Transverse colon (tissue), 4 donors: ENCODE results near the gene DENND2D. TPM values are rescaled to one million over a fixed set of nuclear protein-coding genes. Genes with fewer than 3 reads are reported as not detected.

Experiments used
- DNase-seq: peaks from one replicate; pipeline ENCODE4 v3.0.0-alpha.2; 2019
- H3K27ac ChIP-seq, 4 donors: fragments of 200-600 bp; sonication (generic); 2 replicates each; pipeline ENCODE4 v1.5.1; 2016 to 2018; ENCODE audit warnings: inconsistent platforms in 4 of 4
- H3K27me3 ChIP-seq: fragments of 200-600 bp; sonication (generic); 2 replicates; pipeline ENCODE4 v1.5.1; 2017; ENCODE audit warnings: inconsistent platforms
- H3K36me3 ChIP-seq, 4 donors: fragments of 200-600 bp; sonication (generic); 2 replicates each; pipeline ENCODE4 v1.5.1; 2017 to 2019; ENCODE audit warnings: inconsistent platforms in 4 of 4
- H3K4me1 ChIP-seq, 4 donors: fragments of 200-600 bp; sonication (generic); 2 replicates each; pipeline ENCODE4 v1.5.1; 2017 to 2020; ENCODE audit warnings: inconsistent platforms in 4 of 4
- H3K4me3 ChIP-seq, 4 donors: fragments of 200-600 bp; sonication (generic); 1 replicate in 1 of 4; 2 replicates in 3 of 4; pipeline versions ENCODE4 v1.5.1 to v1.6.1; 2017 to 2019; ENCODE audit warnings: inconsistent platforms in 4 of 4
- H3K9me3 ChIP-seq, 2 donors: fragments of 200-600 bp; sonication (generic); 2 replicates each; pipeline ENCODE4 v1.5.1; 2017 to 2019; ENCODE audit warnings: inconsistent platforms in 2 of 2
- EP300 ChIP-seq: sonication (generic); formaldehyde crosslinking; IDR thresholded peaks from one replicate; pipeline ENCODE4 v1.6.1; 2017; ENCODE audit warnings: antibody characterized with exemption, low read depth
- POLR2A ChIP-seq: fragments of 450-650 bp; IDR thresholded peaks from one replicate; pipeline ENCODE4 v1.6.1; 2016; ENCODE audit warnings: antibody characterized with exemption, mild to moderate bottlenecking, moderate library complexity
- POLR2AphosphoS5 ChIP-seq, 3 donors: sonication (generic); formaldehyde crosslinking; IDR thresholded peaks; one replicate each; pipeline ENCODE4 v1.6.1; 2016; ENCODE audit warnings: antibody characterized with exemption in 3 of 3
- WGBS, 2 donors: methylation state at CpG; one replicate each; pipeline ENCODE4 v1.1.5; 2018; ENCODE audit warnings: low coverage in 1 of 2; 5-methylcytosine and 5-hydroxymethylcytosine counted together
- in situ Hi-C, 4 donors: fragments of 200-750 bp; cut with MboI; loops; one replicate each; pipeline versions ENCODE4 v1.15.0 to v1.15.1; 2017; ENCODE audit warnings: low sequenced_read_pairs in 3 of 4, low pct_ligation_motif_present in 1 of 4, low pct_unique_long_range_greater_than_20kb in 1 of 4
- intact Hi-C: fragments of 100-400 bp; cut with DNase I; formaldehyde crosslinking; loops from one replicate; pipeline ENCODE4 v1.15.1; 2023; ENCODE audit warnings: low total_unique reads
- total RNA-seq, 4 donors: library from RNA; depleted of rRNA; stranded (reverse); fragments of >200 nt; gene quantifications; one replicate each; pipeline ENCODE4 v1.1.0, GENCODE V29; 2016
- TF ChIP-seq, protein P1 (sequence below), 5 experiments: fragments of 200-600 bp in 3 of 5; fragments of 450-650 bp in 2 of 5; sonication (generic) in 3 of 5; IDR thresholded peaks; 1 replicate in 2 of 5; 2 replicates in 3 of 5; pipeline ENCODE4 v1.5.1; 2016 to 2017; ENCODE audit warnings: antibody characterized with exemption in 5 of 5, inconsistent platforms in 3 of 5, mild to moderate bottlenecking in 2 of 5, moderate library complexity in 1 of 5

Gene DENND2D
- total RNA-seq, 4 donors from 2014 or later, result 43.4 to 61.0 (median 50.7) TPM

DNA sequence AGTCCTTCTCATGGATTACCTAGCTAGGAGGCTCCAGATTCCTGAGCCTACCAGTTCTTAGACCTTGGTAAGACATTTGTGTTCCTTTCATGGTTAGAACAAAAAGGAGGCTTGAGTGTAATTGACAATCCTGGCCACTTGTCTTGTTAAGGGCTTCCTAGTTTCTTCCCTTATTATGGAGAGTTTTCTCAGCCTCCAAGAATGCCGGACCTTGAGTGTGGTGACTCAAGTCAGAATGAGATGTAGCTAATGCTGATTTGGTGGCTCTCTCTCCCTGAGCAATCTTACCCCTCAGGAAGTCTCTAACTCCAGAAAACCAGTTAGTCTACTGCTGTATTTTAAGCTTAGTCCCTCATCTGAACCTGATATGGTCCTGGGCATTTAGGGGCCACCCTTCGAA, 41.4 kb upstream of the DENND2D start:
- no peaks in the 10 kb centered on the region for H3K27me3 ChIP-seq
- TF ChIP-seq POLR2A (no peak), POLR2AphosphoS5 (IDR thresholded peaks at IDR 0.05) (no peak), EP300 (no peak)
- TF ChIP-seq, protein P1, sequence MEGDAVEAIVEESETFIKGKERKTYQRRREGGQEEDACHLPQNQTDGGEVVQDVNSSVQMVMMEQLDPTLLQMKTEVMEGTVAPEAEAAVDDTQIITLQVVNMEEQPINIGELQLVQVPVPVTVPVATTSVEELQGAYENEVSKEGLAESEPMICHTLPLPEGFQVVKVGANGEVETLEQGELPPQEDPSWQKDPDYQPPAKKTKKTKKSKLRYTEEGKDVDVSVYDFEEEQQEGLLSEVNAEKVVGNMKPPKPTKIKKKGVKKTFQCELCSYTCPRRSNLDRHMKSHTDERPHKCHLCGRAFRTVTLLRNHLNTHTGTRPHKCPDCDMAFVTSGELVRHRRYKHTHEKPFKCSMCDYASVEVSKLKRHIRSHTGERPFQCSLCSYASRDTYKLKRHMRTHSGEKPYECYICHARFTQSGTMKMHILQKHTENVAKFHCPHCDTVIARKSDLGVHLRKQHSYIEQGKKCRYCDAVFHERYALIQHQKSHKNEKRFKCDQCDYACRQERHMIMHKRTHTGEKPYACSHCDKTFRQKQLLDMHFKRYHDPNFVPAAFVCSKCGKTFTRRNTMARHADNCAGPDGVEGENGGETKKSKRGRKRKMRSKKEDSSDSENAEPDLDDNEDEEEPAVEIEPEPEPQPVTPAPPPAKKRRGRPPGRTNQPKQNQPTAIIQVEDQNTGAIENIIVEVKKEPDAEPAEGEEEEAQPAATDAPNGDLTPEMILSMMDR (IDR thresholded peaks at IDR 0.05), result no peak
- no peaks in the 10 kb centered on the region for H3K36me3 ChIP-seq
- no peaks in the 10 kb centered on the region for H3K9me3 ChIP-seq
- H3K4me3 ChIP-seq, result no peak overlapping the region
- no peaks in the 10 kb centered on the region for H3K4me1 ChIP-seq
- no peak for DNase-seq
- intact Hi-C loops (no loop called here), in situ Hi-C loops (loop anchor here in 1 of 4 donors (25.0 kb wide), 1 partner anchor 546 kb away; no protein-coding TSS in a partner anchor)
- WGBS, 2 donors, result 62 to 100% methylated on average over 1 to 2 of the region's 2 CpGs
- no peak overlapping the region for H3K27ac ChIP-seq

DNA sequence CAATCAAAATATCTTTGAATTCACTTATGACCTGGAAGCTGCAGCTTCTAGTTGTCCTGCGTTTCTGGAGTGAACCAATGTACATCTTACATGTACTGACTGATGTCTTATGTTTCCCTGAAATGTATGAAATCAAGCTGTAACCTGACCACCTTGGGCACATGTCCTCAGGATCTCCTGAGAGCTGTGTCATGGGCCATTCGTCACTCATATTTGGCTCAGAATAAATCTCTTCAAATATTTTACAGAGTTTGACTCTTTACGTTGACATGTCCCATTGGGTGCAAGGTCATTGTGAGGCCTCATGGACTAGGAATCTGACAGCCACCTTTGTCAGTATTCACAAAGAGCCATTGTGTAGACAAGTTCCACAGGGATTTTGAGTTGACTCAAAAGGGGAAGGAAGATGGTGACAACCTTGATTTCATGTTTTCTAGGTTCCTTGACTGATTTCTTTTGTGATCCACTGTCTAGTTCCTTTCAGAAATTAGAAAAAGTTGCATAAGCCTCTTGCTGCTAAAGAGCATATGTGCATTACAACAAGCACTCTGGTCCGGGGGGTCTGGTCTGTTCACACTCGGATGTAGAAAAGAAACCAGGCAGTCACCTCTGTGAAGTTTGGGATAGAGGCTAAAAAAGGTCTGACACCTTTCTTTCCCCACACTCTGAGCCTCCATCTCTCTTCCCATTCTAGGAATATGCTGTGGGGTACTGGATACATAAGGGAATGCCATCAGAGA, 37.8 kb upstream of the DENND2D start:
- intact Hi-C loops, result no loop called here

DNA sequence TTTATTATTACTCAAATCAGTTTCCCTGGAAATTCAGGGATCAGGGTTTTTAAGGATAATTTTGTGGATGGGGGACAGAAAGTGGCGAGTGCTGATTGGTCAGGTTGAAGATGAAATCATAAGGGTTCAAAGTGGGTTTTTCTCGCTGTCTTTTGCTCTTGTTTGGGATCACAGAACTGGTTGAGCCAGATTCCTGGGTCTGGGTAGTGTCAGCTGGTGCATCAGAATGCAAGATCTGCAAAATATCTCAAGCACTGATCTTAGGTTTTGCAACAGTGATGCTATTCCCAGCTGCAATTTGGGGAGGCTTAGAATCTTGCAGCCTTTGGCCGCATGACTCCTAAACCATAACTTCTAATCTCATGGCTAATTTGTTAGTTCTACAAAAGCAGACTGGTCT, 36.4 kb upstream of the DENND2D start:
- in situ Hi-C loops, result loop anchor here in 1 of 4 donors (25.0 kb wide), 1 partner anchor 550 kb away; no protein-coding TSS in a partner anchor
- 73 to 83% methylated on average over 2 to 3 of the region's 3 CpGs for WGBS, 2 donors
- Histone ChIP-seq H3K36me3 (no peaks in the 10 kb centered on the region), H3K4me3 (no peak overlapping the region), H3K27me3 (no peaks in the 10 kb centered on the region), H3K27ac (no peak overlapping the region), H3K9me3 (no peaks in the 10 kb centered on the region), H3K4me1 (no peaks in the 10 kb centered on the region)
- no peak for TF ChIP-seq POLR2A
- no peak for TF ChIP-seq POLR2AphosphoS5 (IDR thresholded peaks at IDR 0.05)
- TF ChIP-seq EP300, result no peak
- TF ChIP-seq, protein P1 (IDR thresholded peaks at IDR 0.05), result no peak
- DNase-seq, result no peak
- intact Hi-C loops, result no loop called here

More for the DNA sequence above, 37.8 kb upstream of the DENND2D start:
- Histone ChIP-seq H3K4me3 (no peak overlapping the region), H3K27ac (no peak overlapping the region), H3K4me1 (no peaks in the 10 kb centered on the region), H3K9me3 (no peaks in the 10 kb centered on the region), H3K36me3 (no peaks in the 10 kb centered on the region), H3K27me3 (no peaks in the 10 kb centered on the region)
- DNase-seq, result no peak
- in situ Hi-C loops, result loop anchor here in 1 of 4 donors (25.0 kb wide), 1 partner anchor 549 kb away; no protein-coding TSS in a partner anchor
- 90 to 94% methylated on average over 3 to 5 of the region's 5 CpGs for WGBS, 2 donors
- TF ChIP-seq, protein P1 (IDR thresholded peaks at IDR 0.05), result no peak
- TF ChIP-seq EP300 (no peak), POLR2A (no peak), POLR2AphosphoS5 (IDR thresholded peaks at IDR 0.05) (no peak)

DNA sequence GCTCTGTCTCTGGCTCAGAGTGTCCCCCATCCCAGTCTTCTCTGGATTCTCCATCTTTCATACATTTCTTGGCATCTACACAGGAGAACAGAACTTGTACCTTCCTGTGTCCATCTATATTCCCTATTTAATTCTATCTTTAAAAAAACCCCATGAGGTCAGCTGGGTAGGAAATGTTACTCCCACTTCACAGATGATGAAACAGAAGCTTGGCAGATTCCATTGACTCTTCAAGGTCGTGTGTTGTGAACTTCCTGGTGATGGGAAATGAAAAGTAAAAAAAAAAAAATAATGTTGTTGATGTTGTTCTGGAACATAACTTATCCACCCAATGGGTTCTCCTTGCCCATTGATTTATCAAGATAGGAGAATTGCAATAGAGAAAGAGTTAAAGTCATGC, 35.9 kb upstream of the DENND2D start:
- H3K27me3 ChIP-seq, result no peaks in the 10 kb centered on the region
- DNase-seq, result no peak
- H3K4me3 ChIP-seq, result no peak overlapping the region
- 20 to 26% methylated on average over 1 of the region's 1 CpG for WGBS, 2 donors
- no peaks in the 10 kb centered on the region for H3K36me3 ChIP-seq
- H3K4me1 ChIP-seq, result no peaks in the 10 kb centered on the region
- in situ Hi-C loops, result loop anchor here in 1 of 4 donors (25.0 kb wide), 1 partner anchor 551 kb away; no protein-coding TSS in a partner anchor
- intact Hi-C loops, result no loop called here
- no peak overlapping the region for H3K27ac ChIP-seq
- TF ChIP-seq, protein P1 (IDR thresholded peaks at IDR 0.05), result no peak
- TF ChIP-seq POLR2AphosphoS5 (IDR thresholded peaks at IDR 0.05), result no peak
- no peak for TF ChIP-seq EP300
- no peaks in the 10 kb centered on the region for H3K9me3 ChIP-seq
